DND-41 (cell line): ENCODE results near the gene OSTF1.
A peak's percentile ranks its signal among the peaks of the same experiment; 100 is the strongest.

Source experiments
- ATAC-seq: fragments of 200-7000 bp; cut with Tn5 transposase; 3 replicates; pipeline ENCODE4 v1.9.1; 2021; ENCODE audit warnings: low read depth; ENCODE audit not compliant: insufficient read depth
- DNase-seq: peaks from one replicate; pipeline ENCODE4 v3.0.0-alpha.2; 2020
- H2AFZ ChIP-seq: 2 replicates; pipeline ENCODE4 v1.6.0; 2012; ENCODE audit warnings: low read depth, low read length
- H3K27ac ChIP-seq: 2 replicates; pipeline ENCODE4 v1.5.1; 2012; ENCODE audit warnings: low read length, inconsistent platforms
- H3K27me3 ChIP-seq: fragments of 200-600 bp; sonication (generic); 2 replicates; pipeline ENCODE4 v1.6.0; 2012; ENCODE audit warnings: low read length, mild to moderate bottlenecking, inconsistent platforms; ENCODE audit not compliant: insufficient read depth, poor library complexity
- H3K36me3 ChIP-seq: 2 replicates; pipeline ENCODE4 v1.5.1; 2012; ENCODE audit warnings: low read length, inconsistent platforms; ENCODE audit not compliant: insufficient read depth
- H3K4me1 ChIP-seq: 2 replicates; pipeline ENCODE4 v1.5.1; 2012; ENCODE audit warnings: mild to moderate bottlenecking, low read length; ENCODE audit not compliant: insufficient read depth
- H3K4me2 ChIP-seq: 2 replicates; pipeline ENCODE4 v1.6.0; 2012; ENCODE audit warnings: mild to moderate bottlenecking, moderate library complexity, low read length, inconsistent platforms; ENCODE audit not compliant: insufficient read depth
- H3K4me3 ChIP-seq, 2 experiments: fragments of 200-600 bp in 1 of 2; shearing (Covaris generic) in 1 of 2; 2 replicates each; pipeline ENCODE4 v1.5.1; 2012 to 2016; ENCODE audit warnings: inconsistent platforms in 2 of 2, low read length in 2 of 2, mild to moderate bottlenecking in 2 of 2, low read depth in 1 of 2, moderate library complexity in 1 of 2
- H3K79me2 ChIP-seq: 2 replicates; pipeline ENCODE4 v1.6.0; 2012; ENCODE audit warnings: low read length, inconsistent platforms; ENCODE audit not compliant: insufficient read depth
- H3K9ac ChIP-seq: 2 replicates; pipeline ENCODE4 v1.6.0; 2012; ENCODE audit warnings: low read depth, mild to moderate bottlenecking, inconsistent platforms, low read length, moderate library complexity
- H3K9me3 ChIP-seq: 2 replicates; pipeline ENCODE4 v1.5.1; 2012; ENCODE audit warnings: low read length, moderate library complexity, mild to moderate bottlenecking, inconsistent platforms; ENCODE audit not compliant: insufficient read depth, severe bottlenecking
- H4K20me1 ChIP-seq: 2 replicates; pipeline ENCODE4 v1.6.0; 2012; ENCODE audit warnings: low read length; ENCODE audit not compliant: insufficient read depth
- CTCF ChIP-seq: IDR thresholded peaks from 2 replicates; pipeline ENCODE4 v1.5.1; 2012; ENCODE audit warnings: borderline replicate concordance, low read length, moderate library complexity, mild to moderate bottlenecking; ENCODE audit not compliant: poor library complexity, severe bottlenecking; ENCODE audit errors: extremely low read depth
- EZH2 ChIP-seq: IDR thresholded peaks from 3 replicates; pipeline ENCODE4 v1.6.1; 2012; ENCODE audit warnings: borderline replicate concordance, low read depth, mild to moderate bottlenecking, moderate library complexity, low read length, inconsistent platforms; ENCODE audit not compliant: severe bottlenecking

OSTF1 gene

GRCh38 chr9:75088646-75089372 is 495 bp downstream of the OSTF1 start:
- no peak for TF ChIP-seq CTCF
- no peak for TF ChIP-seq EZH2
- Histone ChIP-seq H3K79me2 (peaks cover 67% of the 10 kb centered on the region), H3K4me3 (peak overlapping the region; percentile 84 to 94), H4K20me1 (no peaks in the 10 kb centered on the region), H2AFZ (peak overlapping the region; percentile 91), H3K9me3 (no peaks in the 10 kb centered on the region), H3K27me3 (no peaks in the 10 kb centered on the region), H3K36me3 (no peaks in the 10 kb centered on the region), H3K4me2 (peak overlapping the region; percentile 90), H3K9ac (peak overlapping the region; percentile 96), H3K4me1 (peaks cover 50% of the 10 kb centered on the region), H3K27ac (peak overlapping the region; percentile 88)
- ATAC-seq: peak; percentile 25
- no peak for DNase-seq

- Histone ChIP-seq H4K20me1 (no peaks in the 10 kb centered on the region), H3K4me1 (peaks cover 54% of the 10 kb centered on the region), H3K27ac (peak overlapping the region; percentile 88), H3K9me3 (no peaks in the 10 kb centered on the region), H3K4me3 (peak overlapping the region; percentile 84 to 94; a peak in 3 of 4 replicates), H2AFZ (peak overlapping the region; percentile 91), H3K79me2 (peaks cover 73% of the 10 kb centered on the region), H3K27me3 (no peaks in the 10 kb centered on the region), H3K36me3 (no peaks in the 10 kb centered on the region), H3K9ac (peak overlapping the region; percentile 96), H3K4me2 (peak overlapping the region; percentile 90)
- DNase-seq (no peak), ATAC-seq (no peak)
- TF ChIP-seq CTCF (no peak), EZH2 (no peak)
Observed at GRCh38 chr9:75089373-75089766, 1.1 kb downstream of the OSTF1 start.

GRCh38 chr9:75090579-75090978 is 2.3 kb downstream of the OSTF1 start:
- no peaks in the 10 kb centered on the region for H3K36me3 ChIP-seq
- H4K20me1 ChIP-seq: no peaks in the 10 kb centered on the region; the same call in 1 of the 2 replicates
- ATAC-seq: no peak
- peaks cover 51% of the 10 kb centered on the region for H3K4me1 ChIP-seq
- DNase-seq: no peak
- H3K27ac ChIP-seq: no peak overlapping the region
- H3K79me2 ChIP-seq: peaks cover 85% of the 10 kb centered on the region
- no peaks in the 10 kb centered on the region for H3K9me3 ChIP-seq
- H2AFZ ChIP-seq: no peak overlapping the region
- H3K4me2 ChIP-seq: peak overlapping the region; percentile 90
- peak overlapping the region in 1 of 2 experiments; percentile 31; a peak in 1 of 4 replicates for H3K4me3 ChIP-seq
- no peak overlapping the region; the same call in 1 of the 2 replicates for H3K9ac ChIP-seq
- no peak for TF ChIP-seq CTCF
- TF ChIP-seq EZH2: no peak
- no peaks in the 10 kb centered on the region for H3K27me3 ChIP-seq
